Measurements from ENCODE around the gene KRTCAP2.
"Not testable (repeated sequence)": the region's sequence is repeated elsewhere in the genome, so short reads cannot be mapped to it uniquely, and the experiment has no call there.

GRCh38 chr1:155163785-155164184 is 9.3 kb downstream of the KRTCAP2 start:
- not testable (repeated sequence) for TF ChIP-seq CTCF, POLR2A (IDR thresholded peaks at IDR 0.05)

Data from ovary (tissue), 3 donors.